WTC11 (cell line): Measurements from ENCODE around the gene HTR3C. TPM values are rescaled to one million over a fixed set of nuclear protein-coding genes. Genes with fewer than 3 reads are reported as not detected.

ENCODE experiments used
- ATAC-seq: fragments of 200-7000 bp; cut with Tn5 transposase; 2 replicates; pipeline ENCODE4 v1.10.0; 2021; ENCODE audit warnings: mild to moderate bottlenecking, moderate library complexity
- CTCF ChIA-PET: fragments of 300-600 bp; sonication (Branson Sonifier 250); formaldehyde crosslinking; loops from one replicate; lab custom pipeline; 2021; ENCODE audit warnings: antibody characterized with exemption; lab: Charles Lee
- POLR2A ChIA-PET: fragments of 350-600 bp; sonication (Branson Sonifier 250); formaldehyde crosslinking; loops from one replicate; lab custom pipeline; 2021; ENCODE audit warnings: antibody characterized with exemption; lab: Charles Lee
- DNase-seq: peaks from one replicate; pipeline ENCODE4 v3.0.0; 2021; ENCODE audit warnings: low spot score
- H3K27ac Mint-ChIP-seq: 2 replicates; pipeline ENCODE4 v1.8.0; 2021; ENCODE audit warnings: mixed read lengths
- H3K27me3 Mint-ChIP-seq: 2 replicates; pipeline ENCODE4 v1.8.0; 2021; ENCODE audit warnings: low read depth, mild to moderate bottlenecking, moderate library complexity, mixed read lengths
- H3K36me3 Mint-ChIP-seq: 2 replicates; pipeline ENCODE4 v1.8.0; 2021; ENCODE audit warnings: mixed read lengths
- H3K4me1 Mint-ChIP-seq: 2 replicates; pipeline ENCODE4 v1.8.0; 2022; ENCODE audit warnings: mixed read lengths
- H3K4me3 Mint-ChIP-seq: 2 replicates; pipeline ENCODE4 v1.8.0; 2021; ENCODE audit warnings: mild to moderate bottlenecking, moderate library complexity, mixed read lengths
- H3K9me3 Mint-ChIP-seq: 2 replicates; pipeline ENCODE4 v1.8.0; 2021; ENCODE audit warnings: mixed read lengths
- ARID4B ChIP-seq: sonication (generic); formaldehyde crosslinking; IDR thresholded peaks from 2 replicates; pipeline ENCODE4 v1.8.0; 2023; ENCODE audit warnings: missing genetic modification reagents, mild to moderate bottlenecking, borderline replicate concordance
- CREB1 ChIP-seq: sonication (generic); formaldehyde crosslinking; IDR thresholded peaks from 2 replicates; pipeline ENCODE4 v1.8.0; 2023; ENCODE audit warnings: mild to moderate bottlenecking, missing genetic modification reagents
- ERG ChIP-seq: fragments of 250-450 bp; sonication (Bioruptor Pico); IDR thresholded peaks from 2 replicates; pipeline ENCODE4 v1.8.0; 2021; ENCODE audit warnings: mild to moderate bottlenecking
- FOXJ3 ChIP-seq: sonication (generic); formaldehyde crosslinking; IDR thresholded peaks from 2 replicates; pipeline ENCODE4 v1.9.0; 2021; ENCODE audit warnings: missing genetic modification reagents, mild to moderate bottlenecking, borderline replicate concordance
- FOXP1 ChIP-seq: sonication (generic); formaldehyde crosslinking; IDR thresholded peaks from 2 replicates; pipeline ENCODE4 v1.8.0; 2022; ENCODE audit warnings: missing genetic modification reagents, mild to moderate bottlenecking, moderate library complexity, borderline replicate concordance
- GRHL2 ChIP-seq: fragments of 250-450 bp; sonication (Bioruptor Pico); IDR thresholded peaks from 2 replicates; pipeline ENCODE4 v1.8.0; 2022; ENCODE audit warnings: mild to moderate bottlenecking, moderate library complexity; ENCODE audit not compliant: insufficient replicate concordance, severe bottlenecking
- IRF2 ChIP-seq: sonication (generic); formaldehyde crosslinking; IDR thresholded peaks from 2 replicates; pipeline ENCODE4 v1.8.0; 2022; ENCODE audit warnings: low read depth, missing genetic modification reagents, borderline replicate concordance
- NFYB ChIP-seq: sonication (generic); formaldehyde crosslinking; conservative IDR thresholded peaks from 2 replicates; pipeline ENCODE4 v1.8.0; 2022; ENCODE audit warnings: low read depth, missing genetic modification reagents
- NR1H2 ChIP-seq: sonication (generic); formaldehyde crosslinking; IDR thresholded peaks from 2 replicates; pipeline ENCODE4 v1.9.0; 2021; ENCODE audit warnings: mild to moderate bottlenecking, moderate library complexity, missing genetic modification reagents
- SOX15 ChIP-seq: fragments of 250-450 bp; sonication (Bioruptor Pico); IDR thresholded peaks from 2 replicates; pipeline ENCODE4 v1.9.0; 2021; ENCODE audit warnings: mild to moderate bottlenecking
- TCF7 ChIP-seq: sonication (generic); formaldehyde crosslinking; IDR thresholded peaks from 2 replicates; pipeline ENCODE4 v1.8.0; 2022; ENCODE audit warnings: mild to moderate bottlenecking, low read depth, missing genetic modification reagents, moderate library complexity
- TEAD1 ChIP-seq: sonication (generic); formaldehyde crosslinking; IDR thresholded peaks from 2 replicates; pipeline ENCODE4 v1.8.0; 2022; ENCODE audit warnings: mild to moderate bottlenecking, missing genetic modification reagents
- ZNF219 ChIP-seq: sonication (generic); formaldehyde crosslinking; IDR thresholded peaks from 2 replicates; pipeline ENCODE4 v1.8.0; 2023; ENCODE audit warnings: missing genetic modification reagents, mild to moderate bottlenecking, borderline replicate concordance
- total RNA-seq: library from RNA; stranded (reverse); gene quantifications from 3 replicates; pipeline ENCODE4 v1.2.3, GENCODE V29; 2021
- TF ChIP-seq, protein P1 (sequence below): fragments of 250-450 bp; sonication (Bioruptor Pico); IDR thresholded peaks from 2 replicates; pipeline ENCODE4 v2.1.2; 2022; ENCODE audit warnings: mild to moderate bottlenecking, moderate library complexity
- TF ChIP-seq, protein P2 (sequence below): fragments of 250-450 bp; sonication (Bioruptor Pico); conservative IDR thresholded peaks from 2 replicates; pipeline ENCODE4 v1.9.0; 2021; ENCODE audit warnings: mild to moderate bottlenecking
- TF ChIP-seq, protein P3 (sequence below): sonication (generic); formaldehyde crosslinking; IDR thresholded peaks from 2 replicates; pipeline ENCODE4 v1.8.1; 2022; ENCODE audit warnings: missing genetic modification reagents, borderline replicate concordance
- TF ChIP-seq, protein P4 (sequence below): fragments of 200-600 bp; IDR thresholded peaks from 2 replicates; pipeline ENCODE4 v1.8.0; 2022; ENCODE audit warnings: antibody characterized with exemption
- TF ChIP-seq, protein P5 (sequence below): sonication (generic); formaldehyde crosslinking; IDR thresholded peaks from 2 replicates; pipeline ENCODE4 v1.8.0; 2022; ENCODE audit warnings: missing genetic modification reagents

The HTR3C gene
- total RNA-seq, 1 experiment from 2014 or later = not detected

- H3K27ac Mint-ChIP-seq = peak overlapping the region; percentile 79
- no peaks in the 10 kb centered on the region for H3K9me3 Mint-ChIP-seq
- H3K27me3 Mint-ChIP-seq = no peaks in the 10 kb centered on the region
- peaks cover 10% of the 10 kb centered on the region for H3K36me3 Mint-ChIP-seq
- CTCF ChIA-PET = interaction anchor here (0.6 to 2.0 kb wide), 5 partner anchors 12 to 121 kb away, joined by 3 to 6 read pairs (median 4); partner anchors contain the start of genes ABCC5 and PARL
- POLR2A ChIA-PET = no interaction called here
- H3K4me1 Mint-ChIP-seq = peaks cover 10% of the 10 kb centered on the region
- no peak overlapping the region for H3K4me3 Mint-ChIP-seq
- ATAC-seq = peak; percentile 90
- DNase-seq = peak; percentile 25
- TF ChIP-seq IRF2 (CRISPR knock-in tag) (no peak), NR1H2 (CRISPR knock-in tag) (no peak), GRHL2 (no peak), ARID4B (no peak), TCF7 (CRISPR knock-in tag) (no peak), NFYB (CRISPR knock-in tag) (no peak), SOX15 (no peak), FOXP1 (CRISPR knock-in tag) (no peak), ERG (no peak), FOXJ3 (no peak), ZNF219 (CRISPR knock-in tag) (no peak), CREB1 (CRISPR knock-in tag) (no peak), TEAD1 (no peak)
- TF ChIP-seq, protein P1, sequence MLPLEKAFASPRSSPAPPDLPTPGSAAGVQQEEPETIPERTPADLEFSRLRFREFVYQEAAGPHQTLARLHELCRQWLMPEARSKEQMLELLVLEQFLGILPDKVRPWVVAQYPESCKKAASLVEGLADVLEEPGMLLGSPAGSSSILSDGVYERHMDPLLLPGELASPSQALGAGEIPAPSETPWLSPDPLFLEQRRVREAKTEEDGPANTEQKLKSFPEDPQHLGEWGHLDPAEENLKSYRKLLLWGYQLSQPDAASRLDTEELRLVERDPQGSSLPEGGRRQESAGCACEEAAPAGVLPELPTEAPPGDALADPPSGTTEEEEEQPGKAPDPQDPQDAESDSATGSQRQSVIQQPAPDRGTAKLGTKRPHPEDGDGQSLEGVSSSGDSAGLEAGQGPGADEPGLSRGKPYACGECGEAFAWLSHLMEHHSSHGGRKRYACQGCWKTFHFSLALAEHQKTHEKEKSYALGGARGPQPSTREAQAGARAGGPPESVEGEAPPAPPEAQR (CRISPR knock-in tag) = no peak
- TF ChIP-seq, protein P2, sequence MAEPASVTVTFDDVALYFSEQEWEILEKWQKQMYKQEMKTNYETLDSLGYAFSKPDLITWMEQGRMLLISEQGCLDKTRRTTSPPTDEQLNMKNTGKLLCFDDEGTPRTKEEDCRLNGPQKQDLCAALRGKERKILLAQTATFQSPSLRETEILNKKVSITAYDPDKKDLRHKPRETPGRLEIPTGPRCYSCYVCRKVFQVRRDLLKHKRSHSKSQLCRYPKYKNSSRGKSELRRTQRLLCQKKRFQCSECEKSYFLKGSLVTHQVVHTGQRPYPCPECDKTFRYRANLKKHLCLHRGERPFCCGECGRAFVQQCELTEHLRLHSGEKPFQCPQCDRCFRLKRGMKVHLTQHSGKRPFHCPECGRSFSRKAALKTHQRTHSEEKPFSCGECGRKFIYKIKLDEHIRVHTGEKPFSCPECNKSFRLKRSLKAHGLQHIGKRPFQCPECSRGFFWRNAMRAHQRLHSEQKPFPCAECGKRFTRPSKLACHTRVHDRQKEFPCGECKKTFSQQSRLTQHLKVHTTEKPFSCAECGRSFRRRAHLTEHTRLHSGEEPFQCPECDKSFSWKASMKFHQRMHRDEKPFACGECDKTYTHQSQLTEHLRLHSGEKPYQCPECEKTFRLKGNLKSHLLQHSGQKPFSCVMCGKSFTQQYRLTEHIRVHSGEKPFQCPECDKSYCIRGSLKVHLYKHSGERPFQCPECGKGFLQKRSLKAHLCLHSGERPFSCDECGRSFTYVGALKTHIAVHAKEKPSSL = no peak
- TF ChIP-seq, protein P3, sequence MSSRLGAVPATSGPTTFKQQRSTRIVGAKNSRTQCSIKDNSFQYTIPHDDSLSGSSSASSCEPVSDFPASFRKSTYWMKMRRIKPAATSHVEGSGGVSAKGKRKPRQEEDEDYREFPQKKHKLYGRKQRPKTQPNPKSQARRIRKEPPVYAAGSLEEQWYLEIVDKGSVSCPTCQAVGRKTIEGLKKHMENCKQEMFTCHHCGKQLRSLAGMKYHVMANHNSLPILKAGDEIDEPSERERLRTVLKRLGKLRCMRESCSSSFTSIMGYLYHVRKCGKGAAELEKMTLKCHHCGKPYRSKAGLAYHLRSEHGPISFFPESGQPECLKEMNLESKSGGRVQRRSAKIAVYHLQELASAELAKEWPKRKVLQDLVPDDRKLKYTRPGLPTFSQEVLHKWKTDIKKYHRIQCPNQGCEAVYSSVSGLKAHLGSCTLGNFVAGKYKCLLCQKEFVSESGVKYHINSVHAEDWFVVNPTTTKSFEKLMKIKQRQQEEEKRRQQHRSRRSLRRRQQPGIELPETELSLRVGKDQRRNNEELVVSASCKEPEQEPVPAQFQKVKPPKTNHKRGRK (CRISPR knock-in tag) = no peak
- TF ChIP-seq, protein P4, sequence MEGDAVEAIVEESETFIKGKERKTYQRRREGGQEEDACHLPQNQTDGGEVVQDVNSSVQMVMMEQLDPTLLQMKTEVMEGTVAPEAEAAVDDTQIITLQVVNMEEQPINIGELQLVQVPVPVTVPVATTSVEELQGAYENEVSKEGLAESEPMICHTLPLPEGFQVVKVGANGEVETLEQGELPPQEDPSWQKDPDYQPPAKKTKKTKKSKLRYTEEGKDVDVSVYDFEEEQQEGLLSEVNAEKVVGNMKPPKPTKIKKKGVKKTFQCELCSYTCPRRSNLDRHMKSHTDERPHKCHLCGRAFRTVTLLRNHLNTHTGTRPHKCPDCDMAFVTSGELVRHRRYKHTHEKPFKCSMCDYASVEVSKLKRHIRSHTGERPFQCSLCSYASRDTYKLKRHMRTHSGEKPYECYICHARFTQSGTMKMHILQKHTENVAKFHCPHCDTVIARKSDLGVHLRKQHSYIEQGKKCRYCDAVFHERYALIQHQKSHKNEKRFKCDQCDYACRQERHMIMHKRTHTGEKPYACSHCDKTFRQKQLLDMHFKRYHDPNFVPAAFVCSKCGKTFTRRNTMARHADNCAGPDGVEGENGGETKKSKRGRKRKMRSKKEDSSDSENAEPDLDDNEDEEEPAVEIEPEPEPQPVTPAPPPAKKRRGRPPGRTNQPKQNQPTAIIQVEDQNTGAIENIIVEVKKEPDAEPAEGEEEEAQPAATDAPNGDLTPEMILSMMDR = no peak
- TF ChIP-seq, protein P5, sequence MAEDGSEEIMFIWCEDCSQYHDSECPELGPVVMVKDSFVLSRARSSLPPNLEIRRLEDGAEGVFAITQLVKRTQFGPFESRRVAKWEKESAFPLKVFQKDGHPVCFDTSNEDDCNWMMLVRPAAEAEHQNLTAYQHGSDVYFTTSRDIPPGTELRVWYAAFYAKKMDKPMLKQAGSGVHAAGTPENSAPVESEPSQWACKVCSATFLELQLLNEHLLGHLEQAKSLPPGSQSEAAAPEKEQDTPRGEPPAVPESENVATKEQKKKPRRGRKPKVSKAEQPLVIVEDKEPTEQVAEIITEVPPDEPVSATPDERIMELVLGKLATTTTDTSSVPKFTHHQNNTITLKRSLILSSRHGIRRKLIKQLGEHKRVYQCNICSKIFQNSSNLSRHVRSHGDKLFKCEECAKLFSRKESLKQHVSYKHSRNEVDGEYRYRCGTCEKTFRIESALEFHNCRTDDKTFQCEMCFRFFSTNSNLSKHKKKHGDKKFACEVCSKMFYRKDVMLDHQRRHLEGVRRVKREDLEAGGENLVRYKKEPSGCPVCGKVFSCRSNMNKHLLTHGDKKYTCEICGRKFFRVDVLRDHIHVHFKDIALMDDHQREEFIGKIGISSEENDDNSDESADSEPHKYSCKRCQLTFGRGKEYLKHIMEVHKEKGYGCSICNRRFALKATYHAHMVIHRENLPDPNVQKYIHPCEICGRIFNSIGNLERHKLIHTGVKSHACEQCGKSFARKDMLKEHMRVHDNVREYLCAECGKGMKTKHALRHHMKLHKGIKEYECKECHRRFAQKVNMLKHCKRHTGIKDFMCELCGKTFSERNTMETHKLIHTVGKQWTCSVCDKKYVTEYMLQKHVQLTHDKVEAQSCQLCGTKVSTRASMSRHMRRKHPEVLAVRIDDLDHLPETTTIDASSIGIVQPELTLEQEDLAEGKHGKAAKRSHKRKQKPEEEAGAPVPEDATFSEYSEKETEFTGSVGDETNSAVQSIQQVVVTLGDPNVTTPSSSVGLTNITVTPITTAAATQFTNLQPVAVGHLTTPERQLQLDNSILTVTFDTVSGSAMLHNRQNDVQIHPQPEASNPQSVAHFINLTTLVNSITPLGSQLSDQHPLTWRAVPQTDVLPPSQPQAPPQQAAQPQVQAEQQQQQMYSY (CRISPR knock-in tag) = no peak
Measured at GRCh38 chr3:184005941-184006507, 46.8 kb upstream of the HTR3C start.
